ENCODE data around the gene SUMF1.

The SUMF1 gene

GRCh38 chr3:4514321-4514720 lies 47.3 kb upstream of the SUMF1 start:
- Histone ChIP-seq H3K4me1 (ENCODE audit: low read length) (no peaks in the 10 kb centered on the region), H3K79me2 (ENCODE audit: low read length) (no peaks in the 10 kb centered on the region), H4K20me1 (ENCODE audit: insufficient read depth, low read length) (no peaks in the 10 kb centered on the region), H3K27ac (ENCODE audit: low read length) (no peak overlapping the region), H2AFZ (ENCODE audit: low read length) (no peak overlapping the region), H3K27me3 (replicated peaks; ENCODE audit: insufficient read depth, low read length) (no peaks in the 10 kb centered on the region), H3K36me3 (replicated peaks; ENCODE audit: insufficient read depth, low read length) (no peaks in the 10 kb centered on the region), H3K4me2 (ENCODE audit: low read depth, low read length) (no peak overlapping the region), H3K4me3 (ENCODE audit: low read length) (no peak overlapping the region), H3K9ac (ENCODE audit: low read length) (no peak overlapping the region), H3K9me3 (replicated peaks; ENCODE audit: insufficient read depth, low read length) (no peaks in the 10 kb centered on the region), H3K9me2 (replicated peaks; ENCODE audit: insufficient read depth, low read length) (no peaks in the 10 kb centered on the region), H3F3A (ENCODE audit: insufficient read depth, low read length) (no peaks in the 10 kb centered on the region)
- TF ChIP-seq EZH2phosphoT487 (IDR thresholded peaks at IDR 0.05; ENCODE audit: low read length) = no peak
- TF ChIP-seq CTCF (IDR thresholded peaks at IDR 0.05; ENCODE audit: low read length) = no peak
- TF ChIP-seq EZH2 (optimal IDR thresholded peaks at IDR 0.05; ENCODE audit: low read depth, low read length) = no peak
- no peak for DNase-seq

GRCh38 chr3:4512895-4513616 lies 46.0 kb upstream of the SUMF1 start:
- Histone ChIP-seq H3K4me3 (ENCODE audit: low read length) (no peak overlapping the region), H3K79me2 (ENCODE audit: low read length) (no peaks in the 10 kb centered on the region), H3K27ac (ENCODE audit: low read length) (no peak overlapping the region), H3K9ac (ENCODE audit: low read length) (no peak overlapping the region), H3F3A (ENCODE audit: insufficient read depth, low read length) (no peaks in the 10 kb centered on the region), H3K4me1 (ENCODE audit: low read length) (no peaks in the 10 kb centered on the region), H3K4me2 (ENCODE audit: low read depth, low read length) (no peak overlapping the region), H3K9me3 (replicated peaks; ENCODE audit: insufficient read depth, low read length) (no peaks in the 10 kb centered on the region), H3K27me3 (replicated peaks; ENCODE audit: insufficient read depth, low read length) (no peaks in the 10 kb centered on the region), H3K9me2 (replicated peaks; ENCODE audit: insufficient read depth, low read length) (no peaks in the 10 kb centered on the region), H2AFZ (ENCODE audit: low read length) (no peak overlapping the region), H3K36me3 (replicated peaks; ENCODE audit: insufficient read depth, low read length) (no peaks in the 10 kb centered on the region), H4K20me1 (ENCODE audit: insufficient read depth, low read length) (no peaks in the 10 kb centered on the region)
- DNase-seq = no peak
- TF ChIP-seq EZH2phosphoT487 (IDR thresholded peaks at IDR 0.05; ENCODE audit: low read length) (no peak), CTCF (IDR thresholded peaks at IDR 0.05; ENCODE audit: low read length) (no peak), EZH2 (optimal IDR thresholded peaks at IDR 0.05; ENCODE audit: low read depth, low read length) (no peak)

- Histone ChIP-seq H3K27ac (ENCODE audit: low read length) (no peak overlapping the region), H3K4me1 (ENCODE audit: low read length) (0 out of 2 replicates have a peak, but pooled peaks cover 5% of the 10 kb centered on the region), H3K36me3 (replicated peaks; ENCODE audit: insufficient read depth, low read length) (no peaks in the 10 kb centered on the region), H4K20me1 (ENCODE audit: insufficient read depth, low read length) (no peaks in the 10 kb centered on the region), H3F3A (ENCODE audit: insufficient read depth, low read length) (no peaks in the 10 kb centered on the region), H3K27me3 (replicated peaks; ENCODE audit: insufficient read depth, low read length) (no peaks in the 10 kb centered on the region), H2AFZ (ENCODE audit: low read length) (no peak overlapping the region), H3K9ac (ENCODE audit: low read length) (no peak overlapping the region), H3K9me2 (replicated peaks; ENCODE audit: insufficient read depth, low read length) (no peaks in the 10 kb centered on the region), H3K79me2 (ENCODE audit: low read length) (no peaks in the 10 kb centered on the region), H3K9me3 (replicated peaks; ENCODE audit: insufficient read depth, low read length) (no peaks in the 10 kb centered on the region), H3K4me3 (ENCODE audit: low read length) (no peak overlapping the region), H3K4me2 (ENCODE audit: low read depth, low read length) (no peak overlapping the region)
- TF ChIP-seq CTCF (IDR thresholded peaks at IDR 0.05; ENCODE audit: low read length) (no peak), EZH2phosphoT487 (IDR thresholded peaks at IDR 0.05; ENCODE audit: low read length) (no peak), EZH2 (optimal IDR thresholded peaks at IDR 0.05; ENCODE audit: low read depth, low read length) (no peak)
- no peak for DNase-seq
Observed at GRCh38 chr3:4511491-4512262, 44.6 kb upstream of the SUMF1 start.
